Endodermal cell (in vitro differentiated cells): ENCODE measurements around the gene TACR3. TPM values are rescaled to one million over a fixed set of nuclear protein-coding genes. Genes with fewer than 3 reads are reported as not detected.

Source experiments
- DNase-seq: peaks from one replicate; pipeline ENCODE4 v3.0.0-alpha.2; 2017
- H3K27ac ChIP-seq: 2 replicates; pipeline ENCODE4 v1.5.1; 2013; ENCODE audit warnings: mild to moderate bottlenecking, low read depth, low read length, moderate library complexity
- H3K27me3 ChIP-seq: 2 replicates; pipeline ENCODE4 v1.6.1; 2013; ENCODE audit warnings: mild to moderate bottlenecking, low read length, moderate library complexity; ENCODE audit not compliant: insufficient read depth, control insufficient read depth, poor library complexity, severe bottlenecking
- H3K36me3 ChIP-seq: 2 replicates; pipeline ENCODE4 v1.7.0; 2013; ENCODE audit warnings: mild to moderate bottlenecking, low read length, moderate library complexity; ENCODE audit not compliant: control insufficient read depth, insufficient read depth
- H3K4me1 ChIP-seq: one replicate; pipeline ENCODE4 v1.7.0; 2013; ENCODE audit warnings: low read length; ENCODE audit not compliant: control insufficient read depth, insufficient read depth
- H3K4me3 ChIP-seq: 2 replicates; pipeline ENCODE4 v1.5.1; 2013; ENCODE audit warnings: mild to moderate bottlenecking, low read length, moderate library complexity
- H3K9ac ChIP-seq: 2 replicates; pipeline ENCODE4 v1.6.1; 2013; ENCODE audit warnings: mild to moderate bottlenecking, low read length, moderate library complexity; ENCODE audit not compliant: poor library complexity, severe bottlenecking; ENCODE audit errors: extremely low read depth
- H3K9me3 ChIP-seq: 2 replicates; pipeline ENCODE4 v1.6.1; 2013; ENCODE audit warnings: mild to moderate bottlenecking, low read length, moderate library complexity; ENCODE audit not compliant: control insufficient read depth
- H3K27ac Mint-ChIP-seq: 2 replicates; pipeline ENCODE4 v1.8.0; 2020; ENCODE audit warnings: mixed read lengths
- H3K27me3 Mint-ChIP-seq: 2 replicates; pipeline ENCODE4 v1.8.0; 2021; ENCODE audit warnings: mild to moderate bottlenecking, mixed read lengths; ENCODE audit not compliant: insufficient read depth
- H3K36me3 Mint-ChIP-seq: 2 replicates; pipeline ENCODE4 v1.8.0; 2020; ENCODE audit warnings: low read depth, mixed read lengths
- H3K4me1 Mint-ChIP-seq: 2 replicates; pipeline ENCODE4 v1.8.0; 2020; ENCODE audit warnings: mixed read lengths
- H3K4me3 Mint-ChIP-seq: 2 replicates; pipeline ENCODE4 v1.8.0; 2020; ENCODE audit warnings: mild to moderate bottlenecking, moderate library complexity, mixed read lengths
- H3K9me3 Mint-ChIP-seq: 2 replicates; pipeline ENCODE4 v1.8.0; 2020; ENCODE audit warnings: mild to moderate bottlenecking, mixed read lengths
- CTCF ChIP-seq: fragments of 200-600 bp; sonication (generic); conservative IDR thresholded peaks from 2 replicates; pipeline ENCODE4 v1.5.0; 2021; ENCODE audit warnings: antibody characterized with exemption, mild to moderate bottlenecking
- WGBS, 2 experiments: methylation state at CpG; one replicate each; pipeline versions ENCODE4 v1.1.5 to v1.1.7; 2013; ENCODE audit warnings: missing lambda C conversion rate in 2 of 2, mixed read lengths in 1 of 2; ENCODE audit not compliant: insufficient coverage in 1 of 2, insufficient read length in 1 of 2; 5-methylcytosine and 5-hydroxymethylcytosine counted together
- total RNA-seq, 2 donors: library from RNA; stranded (reverse); fragmentation: NEBNext Ultra II Directional in 1 of 2; extraction: Animal tissue kit (Norgen Biotek cat#: 25700) in 1 of 2; gene quantifications; 2 replicates in 1 of 2; 3 replicates in 1 of 2; pipeline ENCODE4 v1.2.1, GENCODE V29; 2021

Gene TACR3
- total RNA-seq, 2 donors from 2014 or later, result 0.46 to 0.53 TPM

DNA sequence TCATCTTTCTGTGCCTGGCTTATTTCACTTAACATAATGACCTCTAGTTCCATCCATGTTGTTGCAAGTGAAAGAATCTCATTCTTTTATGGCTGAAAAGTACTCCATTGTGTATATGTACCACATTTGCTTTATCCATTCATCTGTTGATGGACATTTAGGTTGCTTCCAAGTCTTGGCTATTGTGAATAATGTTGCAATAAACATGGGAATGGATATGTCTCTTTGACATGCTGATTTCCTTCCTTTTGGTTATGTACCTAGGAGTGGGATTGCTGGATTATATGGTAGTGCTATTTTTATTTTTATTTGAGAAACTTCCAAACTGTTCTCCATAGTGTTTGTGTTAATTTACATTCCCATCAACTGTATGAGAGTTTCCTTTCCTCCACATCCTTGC is 71.2 kb downstream of the TACR3 start:
- H3K36me3 ChIP-seq, result no peaks in the 10 kb centered on the region
- Mint-ChIP-seq H3K27ac (no peak overlapping the region), H3K9me3 (no peaks in the 10 kb centered on the region), H3K27me3 (no peaks in the 10 kb centered on the region), H3K36me3 (no peaks in the 10 kb centered on the region), H3K4me3 (no peak overlapping the region), H3K4me1 (no peaks in the 10 kb centered on the region)
- H3K9ac ChIP-seq, result no peak overlapping the region
- no peak for TF ChIP-seq CTCF
- H3K27ac ChIP-seq, result no peak overlapping the region
- no peaks in the 10 kb centered on the region for H3K27me3 ChIP-seq
- no peaks in the 10 kb centered on the region for H3K4me1 ChIP-seq
- no peaks in the 10 kb centered on the region for H3K9me3 ChIP-seq
- no peak for DNase-seq
- no peak overlapping the region for H3K4me3 ChIP-seq

GRCh38 chr4:103645991-103646390 is 73.8 kb downstream of the TACR3 start:
- Mint-ChIP-seq H3K36me3 (no peaks in the 10 kb centered on the region), H3K9me3 (peaks cover under 1% of the 10 kb centered on the region), H3K4me3 (no peak overlapping the region), H3K27me3 (no peaks in the 10 kb centered on the region), H3K4me1 (no peaks in the 10 kb centered on the region), H3K27ac (no peak overlapping the region)
- Histone ChIP-seq H3K9me3 (peaks cover 4% of the 10 kb centered on the region), H3K36me3 (no peaks in the 10 kb centered on the region), H3K4me1 (no peaks in the 10 kb centered on the region), H3K27ac (no peak overlapping the region), H3K9ac (no peak overlapping the region), H3K27me3 (no peaks in the 10 kb centered on the region), H3K4me3 (no peak overlapping the region)
- no peak for TF ChIP-seq CTCF
- DNase-seq, result no peak
- WGBS, 2 experiments, result 90 to 100% methylated on average over 1 to 3 of the region's 4 CpGs

DNA sequence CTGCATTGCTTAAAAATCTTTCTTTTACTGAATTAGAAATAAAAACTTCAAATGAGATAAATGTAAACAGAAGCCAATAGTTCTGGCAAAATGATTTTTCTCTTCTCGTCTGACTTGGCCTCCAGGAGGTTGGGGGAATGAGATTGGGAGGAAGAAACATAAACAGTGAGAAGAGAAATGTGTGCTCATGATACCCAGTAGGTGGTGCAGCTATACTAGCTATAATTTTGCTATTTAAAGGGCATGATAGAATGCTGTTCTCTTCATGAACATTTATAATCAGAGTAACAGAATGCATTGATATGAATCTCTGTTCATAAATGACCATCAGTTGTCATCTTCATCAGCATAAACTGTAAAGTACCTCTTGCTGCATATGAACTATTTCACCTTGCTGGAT is 85.5 kb downstream of the TACR3 start:
- Mint-ChIP-seq H3K9me3 (peaks cover 17% of the 10 kb centered on the region), H3K4me1 (no peaks in the 10 kb centered on the region), H3K27me3 (no peaks in the 10 kb centered on the region), H3K27ac (no peak overlapping the region), H3K36me3 (no peaks in the 10 kb centered on the region), H3K4me3 (no peak overlapping the region)
- Histone ChIP-seq H3K4me1 (no peaks in the 10 kb centered on the region), H3K27ac (no peak overlapping the region), H3K27me3 (no peaks in the 10 kb centered on the region), H3K9me3 (no peaks in the 10 kb centered on the region), H3K4me3 (no peak overlapping the region), H3K36me3 (no peaks in the 10 kb centered on the region), H3K9ac (no peak overlapping the region)
- WGBS, 2 experiments, result 73% methylated on average over 1 of the region's 1 CpG; no CpG with 5 or more reads in 1 of the 2 experiments
- TF ChIP-seq CTCF, result peak; percentile 19
- DNase-seq, result no peak
